GM12891 (cell line): ENCODE data around the gene SEMA3A.

Experiments used
- POLR2A ChIP-seq: IDR thresholded peaks from 2 replicates; pipeline ENCODE4 v1.6.1; 2011; ENCODE audit warnings: low read depth, low read length, control low read depth
- POLR2AphosphoS5 ChIP-seq: IDR thresholded peaks from 2 replicates; pipeline ENCODE4 v1.6.1; 2011; ENCODE audit warnings: low read depth, low read length, control low read depth
- POU2F2 ChIP-seq: IDR thresholded peaks from 2 replicates; pipeline ENCODE4 v1.6.1; 2011; ENCODE audit warnings: low read depth, mild to moderate bottlenecking, control low read depth, low read length, moderate library complexity

DNA sequence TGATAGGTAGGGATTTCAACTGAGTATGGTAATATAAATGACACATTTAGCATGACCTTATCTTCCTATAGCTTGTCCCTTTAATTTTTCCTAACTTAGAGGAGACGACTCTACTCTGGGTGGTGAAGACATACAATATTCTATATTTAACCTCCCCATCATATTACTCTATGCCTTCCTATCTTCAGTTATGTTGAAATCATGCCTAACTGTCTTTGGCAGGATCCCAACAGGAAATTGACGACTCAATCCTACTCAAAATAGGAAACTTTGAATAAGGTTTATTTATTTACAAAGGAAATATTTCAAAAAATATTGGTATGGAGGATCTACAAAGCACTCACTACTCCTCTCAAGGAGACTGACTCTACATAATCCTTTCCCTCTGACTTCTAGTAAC is 24.1 kb upstream of the SEMA3A start:
- TF ChIP-seq POLR2A (no peak), POU2F2 (no peak), POLR2AphosphoS5 (no peak)
